ACC112 (cell line): Measurements from ENCODE around the gene METTL23.
"Not testable (repeated sequence)": the region's sequence is repeated elsewhere in the genome, so short reads cannot be mapped to it uniquely, and the experiment has no call there.

Experiments used
- H2AFZ ChIP-seq: fragments of 200-600 bp; sonication (generic); one replicate; pipeline ENCODE4 v1.6.0; 2017; ENCODE audit warnings: antibody characterized with exemption, low read length; ENCODE audit not compliant: unreplicated experiment
- H3K27ac ChIP-seq: fragments of 200-600 bp; sonication (generic); 2 replicates; pipeline ENCODE4 v1.5.1; 2014; ENCODE audit warnings: low read depth, mild to moderate bottlenecking, antibody characterized with exemption, low read length, moderate library complexity
- H3K27me3 ChIP-seq: fragments of 200-600 bp; sonication (generic); 2 replicates; pipeline ENCODE4 v1.6.1; 2014; ENCODE audit warnings: mild to moderate bottlenecking, antibody characterized with exemption, low read length, moderate library complexity, mixed read lengths; ENCODE audit not compliant: insufficient read depth
- H3K36me3 ChIP-seq: fragments of 200-600 bp; sonication (generic); 2 replicates; pipeline ENCODE4 v1.6.1; 2016; ENCODE audit warnings: mild to moderate bottlenecking, antibody characterized with exemption, low read length, moderate library complexity, mixed read lengths; ENCODE audit not compliant: insufficient read depth
- H3K4me1 ChIP-seq: fragments of 200-600 bp; sonication (generic); one replicate; pipeline ENCODE4 v1.6.1; 2016; ENCODE audit warnings: low read length, mixed read lengths; ENCODE audit not compliant: insufficient read depth, unreplicated experiment, control insufficient read depth
- H3K4me3 ChIP-seq: fragments of 200-600 bp; sonication (generic); 2 replicates; pipeline ENCODE4 v1.5.1; 2014; ENCODE audit warnings: mild to moderate bottlenecking, low read depth, low read length
- H3K79me2 ChIP-seq: fragments of 200-600 bp; sonication (generic); one replicate; pipeline ENCODE4 v1.6.0; 2016; ENCODE audit warnings: low read length; ENCODE audit not compliant: control insufficient read depth, unreplicated experiment, insufficient read depth

Gene METTL23

DNA sequence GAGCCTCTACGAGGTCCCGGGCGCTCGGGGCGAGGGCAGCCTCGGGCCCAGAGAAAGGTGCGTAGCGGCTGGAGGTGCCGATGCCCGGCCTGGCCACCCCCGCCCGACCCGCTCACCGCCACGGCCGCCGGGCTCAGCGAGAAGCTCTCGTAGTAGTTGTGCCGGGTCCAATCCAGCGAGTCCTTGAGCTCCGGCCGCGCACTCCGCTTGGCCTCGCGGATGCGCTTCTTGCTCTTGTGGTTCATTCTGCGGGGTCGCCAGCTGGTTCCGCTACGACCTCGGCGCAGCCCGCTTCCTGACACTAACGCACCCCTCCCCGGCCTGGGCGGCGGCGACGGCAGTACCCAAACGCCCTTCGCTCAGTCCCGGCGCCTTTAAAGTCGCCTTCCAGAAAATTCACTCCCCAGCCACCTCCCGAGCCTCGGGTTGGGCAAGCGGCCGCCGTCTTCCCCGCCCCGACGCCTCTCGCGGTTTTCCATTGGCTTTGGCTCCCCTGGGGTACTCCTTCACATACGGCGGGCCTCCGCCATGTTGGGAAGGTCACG lies 336 bp upstream of the METTL23 start, which contains the start of gene JMJD6:
Gene JMJD6 (minus strand): TSS at position 376 of the 545 bp plus-strand sequence. CDS start 131 bp downstream, at position 245.
- Histone ChIP-seq H3K79me2 (peaks cover 84% of the 10 kb centered on the region), H3K4me3 (peak within 1 kb of the TSS; percentile 97), H3K36me3 (peaks cover 30% of the 10 kb centered on the region), H3K27ac (peak within 1 kb of the TSS; percentile 95), H3K4me1 (peaks cover 19% of the 10 kb centered on the region), H2AFZ (no peak within 1 kb of the TSS), H3K27me3 (no peaks in the 10 kb centered on the region)

DNA sequence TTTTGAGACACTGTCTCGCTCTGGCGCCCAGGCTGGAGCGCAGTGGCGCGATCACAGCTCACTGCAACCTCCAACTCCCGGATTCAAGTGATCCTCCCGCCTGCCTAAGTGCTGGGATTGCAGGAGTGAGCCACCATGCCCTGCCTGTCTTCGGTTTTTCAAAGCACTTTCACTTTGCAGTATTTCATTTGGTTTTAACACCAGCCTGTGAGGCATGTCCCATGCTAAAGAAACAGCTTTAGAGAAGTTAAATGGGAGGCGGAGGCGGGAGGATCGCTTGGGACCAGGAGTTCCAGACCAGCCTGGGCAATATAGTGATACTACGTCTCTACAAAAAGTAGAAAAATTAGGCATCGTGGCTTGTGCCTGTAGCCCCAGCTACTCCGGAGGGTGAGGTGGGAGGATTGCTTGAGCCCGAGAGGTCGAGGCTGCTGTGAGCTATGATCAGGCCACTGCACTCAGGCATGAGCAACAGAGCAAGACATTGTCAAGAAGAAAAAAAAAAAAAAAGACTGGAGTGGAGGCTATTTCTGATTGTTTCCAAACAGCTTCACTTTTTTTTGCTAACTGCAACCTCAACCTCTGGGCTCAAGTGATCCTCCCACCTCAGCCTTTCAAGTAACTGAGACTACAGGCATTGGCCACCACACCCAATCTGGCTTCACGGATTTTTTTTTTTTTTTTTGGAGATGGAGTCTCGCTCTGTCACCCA lies 1.3 kb downstream of the METTL23 start:
- Histone ChIP-seq H3K4me1 (peaks cover 28% of the 10 kb centered on the region), H3K79me2 (peaks cover 87% of the 10 kb centered on the region), H3K27ac (peak overlapping the region; percentile 95)

DNA sequence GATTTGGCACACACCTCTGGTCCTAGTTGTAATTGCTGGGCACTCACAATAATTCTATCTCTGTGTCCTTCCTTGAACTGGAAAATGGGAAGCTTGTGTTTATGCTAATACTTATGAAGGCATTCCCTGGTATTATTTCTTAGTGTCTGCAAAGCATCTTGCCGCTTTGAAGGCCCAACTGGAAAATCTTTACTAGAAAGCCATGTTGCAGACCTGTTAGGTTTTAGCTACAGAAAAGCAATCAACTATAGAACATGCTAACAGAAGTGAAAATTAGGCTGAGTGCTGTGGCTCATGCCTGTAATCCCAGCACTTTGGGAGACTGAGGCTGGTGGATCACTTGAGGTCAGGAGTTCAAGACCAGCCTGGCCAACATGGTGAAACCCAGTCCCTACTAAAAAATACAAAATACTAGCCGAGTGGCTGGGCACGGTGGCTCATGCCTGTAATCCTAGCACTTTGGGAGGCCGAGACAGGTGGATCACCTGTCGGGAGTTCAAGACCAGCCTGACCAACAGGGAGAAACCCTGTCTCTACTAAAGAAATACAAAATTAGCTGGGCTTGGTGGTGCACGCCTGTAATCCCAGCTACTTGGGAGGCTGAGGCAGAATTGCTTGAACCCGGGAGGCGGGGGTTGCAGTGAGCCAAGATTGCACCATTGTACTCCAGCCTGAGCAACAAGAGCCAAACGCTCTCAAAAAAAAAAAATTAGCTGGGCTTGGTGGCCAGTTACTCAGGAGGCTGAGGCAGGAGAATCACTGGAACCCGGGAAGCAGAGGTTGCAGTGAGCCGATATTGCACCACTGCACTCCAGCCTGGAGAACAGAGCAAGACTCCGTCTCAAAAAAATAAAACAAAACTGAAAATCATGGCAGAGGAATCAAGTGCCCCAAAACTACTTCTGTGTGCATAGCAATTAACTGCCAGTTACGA lies 5.4 kb downstream of the METTL23 start:
- Histone ChIP-seq H3K27ac (0 out of 2 replicates have a peak overlapping the region, but pooled peaks have one; percentile 8), H3K4me1 (peaks cover 25% of the 10 kb centered on the region), H3K79me2 (peaks cover 91% of the 10 kb centered on the region), H3K36me3 (peaks cover 47% of the 10 kb centered on the region), H3K4me3 (peak overlapping the region; percentile 87; the same call in 1 of the 2 replicates)
- not testable (repeated sequence) for H3K27me3 ChIP-seq, H2AFZ ChIP-seq

More for the DNA sequence above, 1.3 kb downstream of the METTL23 start:
- H3K36me3 ChIP-seq = peaks cover 30% of the 10 kb centered on the region
- H3K4me3 ChIP-seq = peak overlapping the region; percentile 97
- no peak overlapping the region for H2AFZ ChIP-seq
- H3K27me3 ChIP-seq = no peaks in the 10 kb centered on the region

DNA sequence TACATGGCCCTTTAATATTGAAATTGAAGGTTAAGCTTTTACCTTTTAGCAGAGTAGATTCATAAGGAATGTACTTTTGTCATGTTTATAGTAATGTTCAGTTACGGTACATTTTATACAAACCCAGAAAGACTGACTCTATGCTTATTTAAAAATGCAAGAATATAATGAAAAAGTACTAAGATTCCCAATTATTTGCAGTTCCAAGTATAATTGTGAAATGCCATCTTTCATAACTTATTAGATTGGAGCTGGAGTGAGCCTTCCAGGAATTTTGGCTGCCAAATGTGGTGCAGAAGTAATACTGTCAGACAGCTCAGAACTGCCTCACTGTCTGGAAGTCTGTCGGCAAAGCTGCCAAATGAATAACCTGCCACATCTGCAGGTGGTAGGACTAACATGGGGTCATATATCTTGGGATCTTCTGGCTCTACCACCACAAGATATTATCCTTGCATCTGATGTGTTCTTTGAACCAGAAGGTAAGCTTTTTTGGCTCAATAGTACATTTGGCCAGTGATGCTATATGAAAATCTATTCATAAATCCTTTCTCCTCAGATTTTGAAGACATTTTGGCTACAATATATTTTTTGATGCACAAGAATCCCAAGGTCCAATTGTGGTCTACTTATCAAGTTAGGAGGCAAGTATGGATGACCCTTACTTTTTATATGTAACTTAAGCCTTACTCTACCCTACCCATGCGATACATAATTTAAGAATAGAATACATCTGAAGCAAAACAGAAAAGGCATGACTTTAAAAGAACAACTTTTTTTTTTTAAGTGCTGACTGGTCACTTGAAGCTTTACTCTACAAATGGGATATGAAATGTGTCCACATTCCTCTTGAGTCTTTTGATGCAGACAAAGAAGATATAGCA lies 6.3 kb downstream of the METTL23 start:
- Histone ChIP-seq H3K79me2 (peaks cover 83% of the 10 kb centered on the region), H3K4me3 (peak overlapping the region; percentile 87), H2AFZ (no peak overlapping the region), H3K27ac (peak overlapping the region; percentile 77; the same call in 1 of the 2 replicates), H3K4me1 (peaks cover 25% of the 10 kb centered on the region), H3K27me3 (no peaks in the 10 kb centered on the region), H3K36me3 (peaks cover 47% of the 10 kb centered on the region)

DNA sequence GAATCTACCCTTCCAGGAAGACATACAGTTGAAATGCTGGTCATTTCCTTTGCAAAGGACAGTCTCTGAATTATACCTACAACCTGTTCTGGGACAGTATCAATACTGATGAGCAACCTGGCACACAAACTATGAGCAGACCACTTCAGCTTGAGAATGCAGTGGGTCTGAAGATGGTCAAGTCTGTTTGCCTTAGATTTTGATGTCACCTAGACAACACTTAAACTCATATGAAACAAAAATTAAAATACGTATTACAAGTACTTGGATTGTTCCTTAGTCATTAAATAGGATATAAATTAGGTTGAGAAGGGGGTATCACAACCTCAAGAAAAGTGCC lies 6.9 kb downstream of the METTL23 start:
- Histone ChIP-seq H3K27me3 (no peaks in the 10 kb centered on the region), H3K36me3 (peaks cover 47% of the 10 kb centered on the region), H3K27ac (peak overlapping the region; percentile 77; the same call in 1 of the 2 replicates), H3K79me2 (peaks cover 83% of the 10 kb centered on the region), H3K4me3 (peak overlapping the region; percentile 87), H3K4me1 (peaks cover 25% of the 10 kb centered on the region), H2AFZ (no peak overlapping the region)

DNA sequence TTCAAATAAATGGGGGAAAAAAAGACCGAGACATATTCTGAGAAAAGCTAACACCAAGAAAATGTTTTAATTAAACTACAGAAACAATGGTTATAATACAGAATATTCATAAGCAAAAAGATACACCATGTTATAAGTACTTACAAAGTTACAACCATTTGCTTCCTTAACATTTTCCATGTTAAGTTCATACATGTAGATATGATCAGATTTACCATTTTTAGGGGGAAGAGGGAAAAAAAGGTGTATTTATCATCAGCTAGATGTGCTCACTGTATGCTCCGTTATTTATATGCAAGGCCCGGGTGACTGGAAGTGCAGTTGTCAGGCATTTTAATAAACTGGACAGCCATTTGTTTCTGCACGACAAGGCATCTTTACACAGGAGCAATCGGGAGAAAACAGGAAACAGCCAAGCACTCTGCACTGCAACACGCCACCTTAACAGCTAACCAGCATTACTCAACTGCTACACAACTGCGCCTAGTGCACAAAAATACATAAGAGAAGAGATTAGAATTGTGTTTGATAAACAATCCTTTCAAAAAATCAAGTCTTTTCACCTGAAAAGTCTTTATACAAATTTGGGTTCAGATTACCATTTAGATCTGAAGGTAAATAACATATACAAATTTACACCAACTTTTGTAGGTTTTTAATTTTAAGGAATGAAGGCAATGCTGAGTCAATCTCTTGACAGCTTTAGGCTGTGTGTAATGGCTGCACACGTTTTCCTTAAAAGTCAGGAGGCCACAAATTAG lies 7.6 kb downstream of the METTL23 start:
- Histone ChIP-seq H3K79me2 (peaks cover 85% of the 10 kb centered on the region), H3K4me1 (peaks cover 23% of the 10 kb centered on the region), H3K36me3 (peaks cover 46% of the 10 kb centered on the region), H3K27me3 (no peaks in the 10 kb centered on the region), H3K4me3 (peak overlapping the region; percentile 87), H2AFZ (no peak overlapping the region), H3K27ac (peak overlapping the region; percentile 77)

DNA sequence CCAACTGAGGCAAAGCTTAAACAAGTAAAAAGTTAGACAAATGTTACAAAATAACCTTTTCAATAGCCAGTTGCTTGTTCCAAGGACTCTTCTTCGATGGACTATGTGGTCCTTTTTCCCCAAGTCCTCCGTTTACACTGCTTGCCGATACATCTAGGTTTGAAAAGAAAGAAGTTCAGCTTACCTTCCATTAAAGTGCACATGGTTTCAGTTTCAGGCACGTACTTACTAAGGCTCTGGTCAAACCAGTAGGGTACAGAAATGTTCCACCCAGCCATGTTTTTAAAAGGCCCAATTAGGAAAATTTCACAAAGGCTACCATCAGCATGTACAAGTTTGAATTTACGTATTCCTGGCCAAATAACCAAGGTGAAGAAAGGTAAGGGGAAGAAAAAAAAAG lies 8.4 kb downstream of the METTL23 start:
- H3K27me3 ChIP-seq = no peaks in the 10 kb centered on the region
- peaks cover 24% of the 10 kb centered on the region for H3K4me1 ChIP-seq
- peaks cover 44% of the 10 kb centered on the region for H3K36me3 ChIP-seq
- peak overlapping the region; percentile 77 for H3K27ac ChIP-seq
- peaks cover 84% of the 10 kb centered on the region for H3K79me2 ChIP-seq
- peak overlapping the region; percentile 87 for H3K4me3 ChIP-seq
- no peak overlapping the region for H2AFZ ChIP-seq

DNA sequence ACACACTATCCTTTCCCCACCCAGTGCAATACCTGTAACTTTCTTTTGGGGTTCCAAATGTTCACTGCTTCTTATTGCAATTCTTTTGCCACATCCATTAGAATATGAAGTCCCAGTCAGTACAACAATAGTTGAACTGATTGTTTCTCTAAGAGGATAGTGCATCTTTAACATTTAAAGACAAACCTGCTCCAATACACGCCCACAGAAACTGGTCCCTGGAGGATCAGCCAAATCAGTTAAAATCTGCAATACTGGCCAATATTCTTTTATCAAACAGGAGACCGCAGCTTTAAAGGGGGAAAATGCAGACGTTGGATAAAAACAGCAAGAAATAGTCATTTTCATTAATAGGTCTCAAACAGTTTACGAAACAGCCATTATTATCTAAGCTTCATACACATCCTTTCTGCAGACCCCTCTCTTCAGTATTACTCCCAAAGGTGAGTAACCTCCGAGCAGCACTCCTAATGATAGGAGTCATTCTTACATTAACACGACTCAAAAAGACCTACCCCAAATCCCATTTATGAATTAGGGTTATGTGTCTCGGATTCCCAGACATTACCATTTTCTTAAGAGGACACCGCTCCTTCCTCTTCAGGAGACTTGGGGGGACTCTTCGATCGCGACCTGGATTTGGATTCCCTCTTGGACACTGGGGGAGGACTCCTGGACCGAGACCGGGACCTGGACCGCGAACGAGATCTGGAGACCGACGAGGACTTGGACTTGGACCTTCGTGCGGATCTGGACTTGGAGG lies 9.1 kb downstream of the METTL23 start:
- Histone ChIP-seq H3K27me3 (no peaks in the 10 kb centered on the region), H3K4me1 (peaks cover 30% of the 10 kb centered on the region), H3K36me3 (peaks cover 44% of the 10 kb centered on the region), H2AFZ (no peak overlapping the region), H3K4me3 (peak overlapping the region; percentile 87), H3K27ac (peak overlapping the region; percentile 77), H3K79me2 (peaks cover 82% of the 10 kb centered on the region)
